Ovary (tissue), 3 donors: Measurements from ENCODE around the gene VWA5B1.

Experiments
- CTCF ChIP-seq, 3 donors: fragments of 450-650 bp in 2 of 3; fragments of 200-600 bp in 1 of 3; IDR thresholded peaks; one replicate each; pipeline versions ENCODE4 v1.5.1 to v1.8.0; 2016 to 2022; ENCODE audit warnings: antibody characterized with exemption in 3 of 3, mild to moderate bottlenecking in 1 of 3
- EP300 ChIP-seq: sonication (generic); formaldehyde crosslinking; IDR thresholded peaks from one replicate; pipeline ENCODE4 v1.6.1; 2017; ENCODE audit warnings: antibody characterized with exemption
- POLR2A ChIP-seq: fragments of 450-650 bp; IDR thresholded peaks from one replicate; pipeline ENCODE4 v1.6.1; 2017; ENCODE audit warnings: antibody characterized with exemption, mild to moderate bottlenecking, moderate library complexity
- donor health status: DM: no; HTN: no; CAD: no.

GRCh38 chr1:20385630-20386029 is 95.0 kb downstream of the VWA5B1 start:
- no peak for TF ChIP-seq POLR2A
- no peak for TF ChIP-seq CTCF (IDR thresholded peaks at IDR 0.05)
- TF ChIP-seq EP300 = no peak
